Measurements from ENCODE around the gene POC1B.

The POC1B gene

DNA sequence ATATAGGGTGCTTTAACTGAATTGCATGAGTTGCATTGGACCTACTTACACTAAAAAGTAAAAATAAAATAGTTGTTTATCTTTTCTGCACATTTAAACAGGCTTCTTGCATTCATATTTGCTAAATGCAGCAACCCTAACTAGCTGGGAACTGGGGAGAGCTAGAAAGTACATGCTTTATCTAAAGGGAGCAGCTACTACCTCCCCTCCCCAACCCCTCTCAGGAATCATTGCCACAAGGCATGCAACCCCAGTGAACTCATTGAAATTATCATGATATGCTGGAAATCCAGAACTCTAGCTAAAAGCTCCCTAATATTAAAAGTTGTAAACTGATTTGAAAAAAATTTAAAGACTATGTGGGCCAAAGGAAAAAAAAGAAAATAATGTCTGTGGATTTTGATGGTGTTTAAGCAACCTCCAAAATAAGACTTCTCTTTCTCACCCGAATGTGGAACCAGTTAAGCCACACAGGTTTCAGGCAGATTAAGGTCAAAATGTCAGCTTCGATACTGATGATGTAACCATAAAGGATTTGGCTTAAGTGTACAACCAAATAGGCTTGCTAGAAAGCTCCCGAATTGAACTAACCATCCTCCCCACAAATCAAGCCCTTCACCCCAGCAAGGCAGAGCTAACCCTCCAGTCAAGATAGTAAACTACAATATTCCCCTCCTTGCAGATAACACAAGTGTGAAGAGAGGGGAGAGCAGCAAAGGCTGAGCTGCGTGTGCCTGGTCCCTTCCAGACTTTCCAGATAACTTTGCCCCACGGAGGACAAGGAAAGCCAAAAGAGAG lies 13.8 kb upstream of the POC1B start:
- no peak for DNase-seq (ENCODE audit: low spot score)

DNA sequence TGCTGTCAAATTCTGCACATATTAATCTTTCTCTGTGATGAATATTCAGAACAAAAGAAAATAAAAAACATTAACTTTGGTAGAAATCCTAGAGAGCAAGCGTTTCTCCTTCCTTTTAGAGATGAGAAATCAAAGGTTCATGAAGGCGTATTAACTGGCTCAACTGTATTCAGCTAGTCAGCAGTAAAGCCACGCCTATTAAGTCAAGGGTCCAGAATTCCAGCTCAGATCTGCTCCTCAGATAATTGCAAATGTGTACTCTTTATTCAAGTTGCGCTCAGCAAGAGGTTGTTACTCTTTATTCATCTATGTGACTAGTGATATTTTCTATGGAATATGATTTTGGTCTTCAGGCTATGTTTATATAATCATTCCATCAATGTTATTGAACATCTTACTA lies 13.1 kb upstream of the POC1B start:
- DNase-seq (ENCODE audit: low spot score) = no peak

DNA sequence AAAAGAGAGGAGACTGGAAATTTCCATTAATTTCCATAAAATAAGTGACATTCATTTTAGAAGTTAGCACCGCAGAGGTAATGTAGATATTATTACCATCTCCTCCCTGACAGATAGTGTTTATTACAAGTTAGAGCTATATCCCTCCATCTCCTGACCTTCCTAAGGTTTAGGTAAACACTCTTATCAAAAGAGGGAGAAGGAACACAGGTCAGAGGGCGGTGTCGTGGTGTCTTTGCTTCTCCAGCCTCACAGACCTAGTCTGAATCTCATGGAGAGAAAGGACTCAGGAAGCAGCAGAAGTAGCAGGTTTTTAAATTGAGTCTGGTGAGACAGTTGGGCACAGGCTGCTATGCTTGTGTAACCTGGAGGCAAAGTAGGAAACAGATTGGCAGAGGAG lies 11.5 kb upstream of the POC1B start:
- no peak for DNase-seq (ENCODE audit: low spot score)

DNA sequence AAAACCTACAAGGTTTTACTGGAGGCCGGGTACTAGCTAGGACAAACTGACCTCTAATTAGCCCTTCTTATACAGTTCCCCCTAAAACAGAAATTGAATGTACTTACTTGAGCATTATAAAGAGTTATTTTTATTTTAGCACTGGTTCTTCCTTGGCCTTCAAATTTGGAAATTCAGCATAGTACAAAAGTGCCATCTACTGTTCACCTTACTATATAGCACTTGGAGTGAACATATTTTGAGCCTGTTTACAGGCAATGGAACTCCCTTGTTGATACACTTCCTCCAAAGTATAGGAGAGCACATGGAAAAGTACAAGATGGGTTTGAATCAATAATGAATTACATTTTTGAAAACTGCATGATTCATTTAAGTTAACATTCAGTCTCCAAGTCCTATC lies 3.9 kb upstream of the POC1B start:
- no peak for DNase-seq (ENCODE audit: low spot score)

DNA sequence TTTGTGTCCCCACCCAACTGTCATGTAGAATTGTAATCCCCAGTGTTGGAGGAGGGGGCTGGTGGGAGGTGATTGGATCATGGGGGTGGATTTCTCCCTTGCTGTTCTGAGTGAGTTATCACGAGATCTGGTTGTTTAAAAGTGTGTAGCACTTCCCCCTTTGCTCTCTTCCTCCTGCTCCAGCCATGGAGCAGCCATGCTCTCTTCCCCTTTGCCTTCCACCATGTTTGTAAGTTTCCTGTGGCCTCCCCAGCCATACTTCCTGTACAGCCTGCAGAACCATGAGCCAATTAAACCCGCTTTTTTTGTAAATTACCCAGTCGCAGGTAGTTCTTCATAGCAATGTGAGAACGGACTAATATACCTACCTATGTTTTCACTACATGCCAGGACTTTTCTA lies 2.6 kb upstream of the POC1B start:
- DNase-seq (ENCODE audit: low spot score) = no peak

DNA sequence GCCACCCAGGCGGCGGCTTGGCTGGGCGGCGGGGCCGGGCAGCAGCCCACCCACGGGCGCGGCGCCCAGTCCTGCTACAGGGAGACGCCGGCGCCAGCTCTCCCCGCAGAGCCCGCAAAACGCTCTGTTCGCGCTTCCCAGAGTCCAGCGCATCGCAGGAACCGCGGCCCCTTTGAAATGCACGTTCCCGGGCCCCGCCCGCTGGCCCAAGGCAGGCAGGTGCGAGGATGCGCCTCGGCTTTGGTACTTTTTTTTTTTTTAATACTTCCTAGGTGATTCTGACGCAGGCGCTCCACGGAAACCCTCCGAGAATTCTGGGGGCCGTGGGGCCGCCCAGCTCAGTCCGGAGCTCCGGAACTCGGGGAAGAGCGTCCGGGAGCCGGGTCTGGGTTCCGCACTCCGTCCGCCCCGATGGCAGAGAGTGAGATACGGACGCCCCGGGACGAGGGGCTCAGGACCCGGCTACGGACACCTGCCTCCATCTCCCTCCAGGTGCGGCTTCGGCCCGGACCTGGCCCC lies 483 bp downstream of the POC1B start:
- peak; percentile 81 for DNase-seq (ENCODE audit: low spot score)

DNA sequence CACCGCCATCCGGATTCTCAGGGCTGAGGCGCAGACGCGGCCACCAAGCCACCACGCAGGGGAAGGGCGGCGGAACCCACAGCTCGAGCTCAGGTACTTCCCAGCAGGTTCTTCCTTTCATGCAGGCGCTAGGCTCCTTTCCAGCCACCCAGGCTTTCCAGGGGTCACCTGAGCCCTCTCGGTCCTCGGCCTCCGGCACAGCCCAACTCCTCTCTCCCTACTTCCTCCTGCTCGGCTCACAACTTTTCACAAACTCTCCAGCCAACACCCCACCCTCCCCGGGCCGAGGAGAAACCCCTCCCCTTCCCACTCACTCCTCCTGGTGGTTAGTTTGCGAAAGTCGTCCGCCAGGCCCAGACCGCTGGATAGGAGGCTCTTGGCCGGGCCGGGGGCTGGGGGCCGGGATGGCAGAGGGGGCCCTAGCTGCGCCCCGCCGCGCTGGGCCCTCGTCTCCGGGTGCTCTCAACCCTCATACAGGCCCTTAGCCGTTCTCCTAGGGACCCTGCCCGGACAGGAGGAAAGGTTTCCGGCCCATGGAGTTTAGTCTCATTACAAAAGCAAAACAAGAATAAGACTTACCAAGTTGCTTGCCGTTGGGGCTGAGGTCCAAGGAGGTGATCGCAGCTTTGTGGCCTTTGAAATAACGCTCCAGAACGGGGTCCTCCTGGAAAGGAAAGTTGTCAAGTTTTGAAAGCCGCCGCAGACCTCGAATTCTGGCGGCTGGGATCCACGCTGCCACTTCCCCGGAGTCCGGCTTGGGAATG lies 1.1 kb downstream of the POC1B start, which contains the start of gene GALNT4:
GALNT4 (minus strand) TSS at position 256 of the 764 bp plus-strand sequence; CDS start at position 9, 247 bp downstream.
- DNase-seq (ENCODE audit: low spot score) = peak; percentile 93

DNA sequence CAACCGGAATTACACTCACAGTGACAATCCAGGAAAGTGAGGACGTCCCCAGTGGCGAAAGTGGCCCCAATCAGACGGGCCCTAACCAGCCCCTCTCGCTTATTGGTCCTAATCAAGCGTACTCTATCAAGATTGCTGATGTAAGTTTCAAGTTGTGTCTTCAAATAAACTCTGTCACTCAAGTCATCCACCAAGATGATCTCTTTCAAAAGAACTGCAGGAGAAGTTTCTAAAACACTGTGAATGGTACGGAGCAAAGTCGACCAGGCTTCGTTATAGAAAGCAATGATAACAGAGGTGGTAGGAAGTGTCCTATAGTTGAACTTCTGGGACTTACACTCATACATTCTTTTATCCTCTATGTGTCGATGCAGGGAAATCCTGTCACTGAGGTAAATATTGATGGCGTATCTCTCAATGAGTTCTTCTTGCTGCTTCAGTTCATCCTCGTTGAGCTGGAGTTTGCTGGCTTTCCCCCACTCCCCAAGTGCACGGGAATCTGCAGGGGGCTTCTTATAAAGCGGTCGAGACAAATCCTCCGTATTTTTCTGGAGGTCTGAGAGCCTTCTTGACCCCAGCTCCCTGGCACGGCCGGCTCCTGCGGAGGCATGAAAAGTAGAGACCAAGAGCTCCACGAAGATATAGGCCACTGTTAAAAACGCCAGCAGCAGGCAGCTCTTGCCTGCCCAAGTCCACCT lies 1.9 kb downstream of the POC1B start:
- no peak for DNase-seq (ENCODE audit: low spot score)

DNA sequence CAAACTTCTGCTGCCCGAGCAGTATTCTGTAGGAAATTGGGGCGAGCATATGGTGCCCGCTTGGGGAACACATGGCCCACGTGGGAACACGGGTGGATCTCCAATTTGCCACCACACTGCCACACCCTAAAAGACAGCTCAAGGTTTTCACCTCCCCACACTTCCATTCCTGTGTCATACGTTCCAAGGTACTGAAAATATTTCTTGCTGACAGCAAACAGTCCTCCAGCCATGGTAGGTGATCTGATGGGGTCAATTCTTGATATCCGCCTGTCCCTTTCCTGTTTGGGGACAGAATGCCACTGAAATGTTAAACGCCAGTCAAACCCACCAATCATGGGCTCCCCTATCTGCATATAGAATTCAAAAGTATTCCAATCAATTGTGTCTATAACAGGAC lies 2.5 kb downstream of the POC1B start:
- DNase-seq (ENCODE audit: low spot score) = no peak

DNA sequence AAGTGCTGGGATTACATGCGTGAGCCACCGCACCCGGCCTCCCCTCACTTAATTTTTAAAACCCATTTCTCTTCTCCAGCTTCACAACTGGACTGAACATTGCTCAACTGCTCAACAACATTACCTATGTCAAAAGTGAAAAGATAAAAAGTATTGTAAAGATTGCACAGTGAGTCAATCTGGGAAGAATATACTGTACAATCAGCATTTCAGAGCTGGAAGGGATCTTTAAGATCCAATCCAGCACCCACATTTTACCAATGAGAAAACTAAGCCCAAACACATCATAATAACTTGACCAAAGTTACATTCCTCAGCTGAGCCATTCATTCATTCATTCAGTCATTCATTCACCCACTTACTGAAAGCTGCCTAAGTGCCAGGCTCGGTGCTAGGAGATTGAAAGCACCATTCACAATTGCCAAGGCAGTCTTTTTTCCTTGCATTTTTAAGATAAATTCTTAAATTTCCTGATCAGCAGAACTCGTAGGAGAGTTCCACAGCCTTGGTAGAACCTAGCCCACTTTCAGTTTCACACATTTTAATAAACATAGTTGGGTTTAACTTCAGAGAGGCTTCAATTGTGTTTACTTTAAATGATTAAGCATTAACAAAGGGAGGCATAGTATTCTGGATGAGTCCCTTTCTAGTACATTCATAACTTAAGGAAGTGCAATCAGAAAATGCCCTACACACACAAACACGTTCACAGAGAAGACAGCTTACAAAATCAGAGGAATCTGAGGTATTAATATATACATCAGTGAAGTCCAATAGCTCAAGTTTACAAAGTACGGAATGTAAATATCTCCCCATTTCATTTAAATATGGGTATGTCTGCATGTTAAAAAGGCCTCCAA lies 4.3 kb downstream of the POC1B start:
- DNase-seq (ENCODE audit: low spot score) = no peak

DNA sequence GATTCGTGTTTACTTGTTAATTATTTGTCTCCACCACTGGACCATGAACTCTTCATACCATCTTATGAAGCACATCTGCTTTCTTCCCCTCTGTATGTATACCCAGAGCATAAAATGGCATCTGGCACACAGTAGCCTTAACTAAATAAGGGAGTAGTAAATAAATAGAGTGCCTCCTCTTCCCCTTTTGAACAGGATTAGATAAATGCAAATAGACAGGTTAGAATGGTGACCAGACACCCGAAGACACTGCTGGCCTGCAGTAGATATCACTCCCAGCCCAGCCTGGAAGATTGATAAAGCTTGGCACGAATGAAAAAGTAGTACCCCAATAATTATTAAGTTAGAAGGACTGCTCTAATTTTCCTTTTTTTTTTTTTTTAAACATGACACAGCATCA lies 8.1 kb downstream of the POC1B start:
- no peak for DNase-seq (ENCODE audit: low spot score)

DNA sequence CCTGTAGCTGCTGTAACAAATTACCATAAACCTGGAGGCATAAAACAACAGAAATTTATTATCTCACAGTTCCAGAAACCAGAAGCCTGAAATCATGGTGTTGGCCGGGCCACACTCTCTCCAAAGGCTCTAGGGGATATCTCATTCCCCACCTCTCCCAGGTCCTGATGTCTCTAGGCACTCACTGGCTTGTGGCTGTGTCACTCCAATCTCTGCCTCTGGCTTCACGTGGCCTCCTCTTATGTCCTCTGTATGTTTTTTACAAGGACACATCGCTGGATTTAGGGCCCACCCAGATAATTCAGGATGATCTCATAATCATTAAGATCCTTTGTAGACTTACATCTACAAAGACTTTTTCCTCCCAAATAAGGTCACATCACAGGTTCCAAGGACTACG lies 9.2 kb downstream of the POC1B start:
- DNase-seq (ENCODE audit: low spot score) = no peak

DNA sequence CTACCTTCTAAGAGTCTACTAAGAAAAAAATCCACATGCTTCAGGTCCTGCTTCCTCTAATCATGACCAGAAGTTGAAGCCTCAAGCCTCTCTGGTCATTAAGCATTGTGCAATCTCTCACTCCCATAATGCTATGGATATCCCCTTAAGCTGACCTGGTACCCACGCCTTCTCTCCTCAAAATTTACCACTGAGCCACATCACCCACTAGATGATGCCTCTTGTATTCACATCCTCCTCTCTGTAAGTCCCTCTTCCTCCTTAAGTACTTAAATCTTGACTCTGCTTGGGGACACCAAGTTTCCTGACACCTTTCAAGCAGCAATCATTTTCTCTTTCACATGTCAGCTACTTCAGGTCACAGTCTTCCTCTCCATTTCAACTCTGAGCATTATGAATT lies 11.1 kb downstream of the POC1B start:
- no peak for DNase-seq (ENCODE audit: low spot score)

DNA sequence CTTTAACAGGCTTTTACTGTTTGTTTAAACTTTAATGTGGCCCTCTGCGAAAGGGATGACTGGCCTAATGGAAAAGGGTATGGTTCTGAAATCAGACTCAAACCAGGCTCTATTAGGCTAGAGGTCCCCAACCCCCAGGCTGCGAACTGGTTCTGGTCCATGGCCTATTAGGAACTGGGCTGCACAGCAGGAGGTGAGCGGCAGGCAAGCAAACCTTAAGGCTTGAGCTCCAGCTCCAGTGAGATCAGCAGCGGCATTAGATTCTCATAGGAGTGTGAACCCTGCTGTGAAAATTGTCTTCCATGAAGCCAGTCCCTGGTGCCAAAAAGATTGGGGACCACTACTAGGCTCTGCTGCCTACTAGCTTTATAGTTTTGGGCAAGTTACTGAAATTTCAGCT lies 12.3 kb downstream of the POC1B start:
- no peak for DNase-seq (ENCODE audit: low spot score)

DNA sequence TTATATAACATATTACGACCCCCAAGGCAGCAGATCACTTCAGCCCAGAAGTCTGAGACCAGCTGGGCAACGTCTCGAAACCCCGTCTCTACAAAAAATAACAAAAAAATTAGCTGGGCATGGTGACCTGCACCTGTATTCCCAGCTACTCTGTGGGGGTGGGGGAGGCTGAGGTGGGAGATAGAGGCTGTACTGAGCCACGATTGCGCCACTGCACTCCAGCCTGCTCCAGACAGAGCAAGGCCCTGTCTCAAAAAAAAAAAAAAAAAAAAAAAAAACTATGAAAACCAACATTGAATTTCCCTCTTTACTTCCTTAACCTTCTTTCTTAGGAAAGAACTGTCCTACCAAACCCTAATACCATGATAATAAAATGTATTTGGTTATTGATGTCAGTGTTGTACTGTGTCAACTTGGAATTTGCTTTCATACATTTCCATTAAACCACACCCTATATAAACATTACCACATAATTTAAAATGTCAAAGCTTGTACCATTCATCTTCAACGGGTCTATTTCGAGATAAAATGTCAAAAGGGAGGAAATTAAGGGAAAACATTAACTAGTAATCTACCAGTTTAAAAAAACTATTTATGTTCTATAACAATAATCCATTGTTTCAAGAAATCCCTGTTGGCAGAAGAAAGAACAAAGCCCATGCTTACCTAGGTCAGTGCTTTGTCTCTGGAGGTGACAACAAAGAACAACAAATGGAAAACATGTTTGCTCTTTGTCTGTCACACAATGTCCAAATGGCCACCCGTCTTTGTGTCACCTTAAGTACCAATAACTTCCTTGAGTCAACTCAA lies 18.6 kb downstream of the POC1B start:
- DNase-seq (ENCODE audit: low spot score) = no peak

DNA sequence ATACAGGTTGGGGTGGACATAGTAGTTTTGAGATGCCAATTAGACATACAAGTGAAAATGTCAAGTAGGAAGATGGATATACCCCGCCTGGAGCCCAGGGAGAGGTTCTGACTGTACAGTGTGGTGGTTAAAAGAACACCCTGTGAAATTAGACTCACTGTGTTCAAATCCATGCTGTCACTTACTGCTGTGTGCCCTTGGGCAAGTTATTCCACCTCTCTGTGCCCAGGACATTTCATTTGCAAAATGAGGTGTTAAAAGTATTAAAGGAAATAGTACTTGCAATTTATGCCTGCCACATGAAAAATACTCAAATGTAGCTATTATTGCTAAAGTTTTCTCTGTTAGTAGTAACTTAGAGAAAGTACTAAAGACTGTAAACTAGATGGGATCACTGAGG lies 19.8 kb downstream of the POC1B start:
- DNase-seq (ENCODE audit: low spot score) = no peak

DNA sequence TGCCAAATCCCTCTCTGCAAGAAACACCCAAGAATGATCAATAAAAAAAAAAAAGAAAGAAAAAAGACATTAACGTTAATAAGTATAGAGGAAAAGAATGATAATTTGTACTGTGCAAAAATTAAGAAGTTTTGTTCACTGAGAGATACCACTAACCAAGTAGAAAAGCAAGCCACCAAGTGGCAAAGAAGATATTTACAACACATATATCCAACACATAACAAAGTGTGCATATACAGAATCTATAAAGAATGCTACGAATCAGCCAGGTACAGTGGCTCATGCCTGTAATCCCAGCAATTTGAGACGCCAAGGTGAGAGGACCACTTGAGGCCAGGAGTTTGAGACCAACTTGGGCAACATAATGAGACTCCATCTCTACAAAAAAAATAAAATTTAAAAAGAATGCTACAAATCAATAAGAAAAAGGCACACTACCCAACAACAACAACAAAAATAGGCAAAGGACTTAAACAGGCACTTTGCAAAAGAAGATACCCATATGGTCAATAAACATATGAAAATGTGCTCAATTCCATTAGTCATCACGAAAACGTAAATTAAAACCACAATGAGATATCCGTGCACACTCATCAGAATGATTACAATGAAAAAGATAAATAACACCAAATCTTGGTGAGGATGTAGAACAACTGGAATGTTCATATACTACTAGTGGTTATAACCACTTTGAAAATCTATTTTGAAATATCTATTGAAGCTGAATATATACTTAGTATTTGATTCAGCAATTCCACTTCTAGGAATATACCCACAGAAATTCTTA lies 21.1 kb downstream of the POC1B start:
- DNase-seq (ENCODE audit: low spot score) = no peak

DNA sequence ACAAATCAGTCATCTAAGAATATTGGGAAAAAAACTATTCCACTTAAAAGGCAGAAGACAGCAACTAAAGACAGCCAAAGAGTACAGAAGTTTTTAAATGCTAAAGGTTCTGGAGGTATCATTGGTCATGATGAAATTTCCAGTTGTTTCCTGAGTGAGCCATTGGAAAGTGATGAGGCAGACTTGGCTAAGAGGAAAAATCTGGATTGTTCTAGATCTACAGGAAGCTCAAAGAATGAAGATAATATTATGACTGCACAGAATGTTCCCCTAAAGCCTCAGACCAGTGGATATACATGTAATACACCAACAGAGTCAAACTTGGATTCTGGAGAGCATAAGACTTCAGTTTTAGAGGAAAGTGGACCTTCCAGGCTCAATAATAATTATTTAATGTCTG lies 24.1 kb downstream of the POC1B start:
- no peak for DNase-seq (ENCODE audit: low spot score)

DNA sequence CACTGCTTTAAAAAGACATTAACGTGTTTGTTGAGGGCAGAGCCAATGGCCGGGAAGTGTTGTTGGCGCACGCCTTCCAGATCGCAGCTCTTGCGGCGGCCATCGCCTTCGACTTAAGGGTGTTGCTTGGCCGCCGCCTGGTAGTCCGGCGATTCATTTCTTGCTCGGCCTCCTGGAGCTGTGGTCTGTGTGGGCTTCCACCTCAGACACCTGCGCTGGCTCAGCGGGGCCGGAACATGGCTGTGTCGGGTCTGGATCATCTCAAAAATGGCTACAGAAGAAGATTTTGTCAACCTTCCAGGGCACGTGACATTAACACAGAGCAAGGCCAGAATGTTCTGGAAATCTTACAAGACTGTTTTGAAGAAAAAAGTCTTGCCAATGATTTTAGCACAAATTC lies 26.0 kb downstream of the POC1B start:
- DNase-seq (ENCODE audit: low spot score) = no peak

DNA sequence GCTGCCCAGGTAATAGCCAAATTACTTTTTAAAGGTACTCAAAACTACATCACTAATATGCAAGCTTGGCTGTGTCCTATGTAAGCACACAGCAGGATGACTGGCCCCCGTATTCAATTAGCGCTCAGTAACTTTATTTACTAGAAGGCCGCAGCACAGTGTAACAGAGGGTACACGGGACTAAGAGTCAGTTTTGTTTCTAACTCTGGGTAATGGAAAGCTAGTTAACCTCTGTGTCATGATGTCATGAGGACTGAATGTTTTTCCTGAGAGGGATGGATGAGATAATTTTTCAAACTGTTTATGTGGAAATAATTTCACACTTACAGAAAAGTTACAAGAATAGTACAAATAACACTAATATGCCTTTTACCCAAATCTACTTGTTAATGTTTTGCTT lies 28.4 kb downstream of the POC1B start:
- DNase-seq (ENCODE audit: low spot score) = no peak
